PC-9 (cell line): ENCODE measurements around the gene ARID4B.

Source experiments
- CTCF ChIP-seq: fragments of 200-600 bp; sonication (generic); conservative IDR thresholded peaks from 2 replicates; pipeline ENCODE4 v1.6.1; 2017; ENCODE audit warnings: mixed run types, antibody characterized with exemption, mild to moderate bottlenecking, moderate library complexity
- EZH2 ChIP-seq: fragments of 200-600 bp; sonication (generic); IDR thresholded peaks from 2 replicates; pipeline ENCODE4 v1.8.0; 2017; ENCODE audit warnings: antibody characterized with exemption, low read depth

DNA sequence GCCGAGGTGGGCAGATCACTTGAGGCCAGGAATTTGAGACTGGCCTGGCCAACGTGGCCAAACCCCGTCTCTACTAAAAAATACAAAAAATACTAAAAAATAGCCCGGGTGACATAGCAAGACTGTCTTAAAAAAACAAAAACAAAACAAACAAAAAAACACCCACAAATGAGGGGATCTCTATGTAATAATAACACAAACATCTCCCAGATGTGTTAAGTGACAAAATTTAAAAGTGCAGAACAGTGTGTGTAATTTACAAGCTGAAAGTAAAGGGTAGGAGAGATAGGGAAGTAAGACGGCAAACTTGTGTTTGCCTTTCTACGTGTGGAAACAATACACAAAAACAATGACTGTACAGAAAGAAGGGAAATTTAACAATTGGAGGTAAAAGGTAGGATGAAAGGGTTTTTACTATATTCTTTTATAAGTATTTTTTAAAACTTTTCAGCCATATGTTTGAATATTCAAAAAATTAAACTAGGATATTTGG, 36.3 kb downstream of the ARID4B start:
- TF ChIP-seq CTCF (no peak), EZH2 (no peak)
